Body of pancreas (tissue), 4 donors: ENCODE data around the gene CFHR1. TPM values are rescaled to one million over a fixed set of nuclear protein-coding genes. Genes with fewer than 3 reads are reported as not detected.

ENCODE experiments used
- ATAC-seq: fragments of 150-250 bp; one replicate; pipeline ENCODE4 v1.9.1; 2016
- DNase-seq, 4 donors: peaks; one replicate each; pipeline ENCODE4 v3.0.0-alpha.2; 2019
- H3K27ac ChIP-seq, 4 donors: fragments of 200-600 bp; sonication (generic); 1 replicate in 3 of 4; 2 replicates in 1 of 4; pipeline versions ENCODE4 v1.5.1 to v1.6.1; 2016 to 2019; ENCODE audit warnings: mild to moderate bottlenecking in 1 of 4, mixed read lengths in 1 of 4, moderate library complexity in 1 of 4
- H3K27me3 ChIP-seq, 2 donors: fragments of 200-600 bp; sonication (generic); one replicate each; pipeline ENCODE4 v1.6.0; 2016; ENCODE audit warnings: mild to moderate bottlenecking in 1 of 2
- H3K36me3 ChIP-seq, 2 donors: fragments of 200-600 bp; sonication (generic); replicated peaks in 1 of 2; 2 replicates each; pipeline ENCODE4 v1.5.1; 2016; ENCODE audit warnings: low read depth in 2 of 2; ENCODE audit not compliant: insufficient read depth in 1 of 2
- H3K4me1 ChIP-seq: fragments of 200-600 bp; sonication (generic); one replicate; pipeline ENCODE4 v1.6.0; 2016
- H3K4me3 ChIP-seq, 2 donors: fragments of 200-600 bp; sonication (generic); 1 replicate in 1 of 2; 2 replicates in 1 of 2; pipeline ENCODE4 v1.5.1; 2016 to 2019
- H3K9me3 ChIP-seq, 3 donors: fragments of 200-600 bp; sonication (generic); 1 replicate in 2 of 3; 2 replicates in 1 of 3; pipeline ENCODE4 v1.5.1; 2016
- POLR2A ChIP-seq, 3 donors: fragments of 450-650 bp; IDR thresholded peaks; one replicate each; pipeline ENCODE4 v1.6.1; 2016; ENCODE audit warnings: antibody characterized with exemption in 3 of 3, mild to moderate bottlenecking in 2 of 3
- WGBS, 2 donors: methylation state at CpG; one replicate each; pipeline ENCODE4 v1.1.5; 2017; 5-methylcytosine and 5-hydroxymethylcytosine counted together
- intact Hi-C: fragments of 100-400 bp; cut with DNase I; formaldehyde crosslinking; loops from one replicate; pipeline ENCODE4 v1.15.1; 2023
- total RNA-seq, 2 donors: library from RNA; depleted of rRNA; stranded (reverse); fragments of >200 nt; gene quantifications; one replicate each; pipeline ENCODE4 v1.1.0, GENCODE V29; 2016
- TF ChIP-seq, protein P1 (sequence below), 7 experiments: fragments of 450-650 bp in 4 of 7; fragments of 200-600 bp in 3 of 7; sonication (generic) in 3 of 7; IDR thresholded peaks; one replicate each; pipeline ENCODE4 v1.5.1; 2016 to 2019; ENCODE audit warnings: antibody characterized with exemption in 7 of 7

Gene CFHR1
- total RNA-seq, 2 donors from 2014 or later, result not detected

DNA sequence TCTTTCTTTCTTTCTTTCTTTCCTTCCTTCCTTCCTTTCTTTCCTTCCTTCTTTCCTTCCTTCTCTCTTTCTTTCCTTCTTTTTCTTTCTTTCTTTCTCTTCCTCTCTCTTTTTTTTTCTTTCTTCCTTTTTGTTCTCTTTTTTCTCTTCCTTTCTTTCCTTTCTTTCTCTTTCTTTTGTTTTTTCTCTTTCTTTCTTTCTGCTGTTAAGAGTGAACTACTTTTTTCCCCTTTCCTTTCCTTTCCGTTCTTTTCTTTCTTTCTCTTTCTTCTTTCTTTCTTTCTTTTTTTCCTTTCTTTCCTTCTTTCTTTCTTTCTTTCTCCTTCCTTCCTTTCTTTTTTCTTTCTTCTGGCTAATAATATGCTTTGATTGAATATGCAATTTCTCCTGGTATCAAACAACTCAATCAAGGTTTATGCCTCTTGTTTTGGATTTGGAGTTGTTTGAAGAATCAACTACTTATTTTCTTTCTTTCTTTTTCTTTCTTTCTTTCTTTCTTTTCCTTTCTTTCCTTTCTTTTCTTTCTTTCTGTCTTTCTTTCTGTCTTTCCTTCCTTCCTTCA, 40.9 kb downstream of the CFHR1 start:
- intact Hi-C loops, result no loop called here
- Histone ChIP-seq H3K36me3 (no peaks in the 10 kb centered on the region), H3K27ac (no peak overlapping the region), H3K4me1 (no peaks in the 10 kb centered on the region), H3K4me3 (no peak overlapping the region), H3K27me3 (no peaks in the 10 kb centered on the region), H3K9me3 (no peaks in the 10 kb centered on the region)
- ATAC-seq, result no peak
- no peak for TF ChIP-seq POLR2A (IDR thresholded peaks at IDR 0.05)
- 84 to 100% methylated on average over 1 of the region's 1 CpG for WGBS, 2 donors
- DNase-seq, result no peak

DNA sequence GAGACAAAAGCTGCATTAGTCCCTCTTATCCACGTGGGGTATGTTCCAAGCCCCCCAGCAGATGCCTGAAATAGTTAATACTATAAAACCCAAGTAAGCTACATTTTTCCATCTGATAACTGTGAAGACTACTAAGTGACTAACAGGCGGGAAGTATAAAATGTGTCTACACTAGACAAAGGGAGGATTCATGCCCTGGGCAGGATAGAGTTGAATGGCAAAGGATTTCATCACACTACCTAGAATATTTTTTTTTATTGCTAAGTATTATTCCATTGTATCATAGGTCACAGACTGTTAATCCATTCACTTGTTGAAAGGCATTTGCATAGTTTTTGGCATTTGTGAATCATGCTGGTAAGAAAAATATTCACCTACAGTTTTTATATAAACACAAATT, 41.9 kb downstream of the CFHR1 start:
- Histone ChIP-seq H3K9me3 (no peaks in the 10 kb centered on the region), H3K4me3 (no peak overlapping the region), H3K27ac (no peak overlapping the region), H3K27me3 (no peaks in the 10 kb centered on the region), H3K4me1 (no peaks in the 10 kb centered on the region), H3K36me3 (no peaks in the 10 kb centered on the region)
- ATAC-seq (no peak), DNase-seq (no peak)
- intact Hi-C loops, result no loop called here
- 20 to 27% methylated on average over 2 of the region's 2 CpGs for WGBS, 2 donors
- TF ChIP-seq POLR2A (IDR thresholded peaks at IDR 0.05), result no peak
- TF ChIP-seq, protein P1, sequence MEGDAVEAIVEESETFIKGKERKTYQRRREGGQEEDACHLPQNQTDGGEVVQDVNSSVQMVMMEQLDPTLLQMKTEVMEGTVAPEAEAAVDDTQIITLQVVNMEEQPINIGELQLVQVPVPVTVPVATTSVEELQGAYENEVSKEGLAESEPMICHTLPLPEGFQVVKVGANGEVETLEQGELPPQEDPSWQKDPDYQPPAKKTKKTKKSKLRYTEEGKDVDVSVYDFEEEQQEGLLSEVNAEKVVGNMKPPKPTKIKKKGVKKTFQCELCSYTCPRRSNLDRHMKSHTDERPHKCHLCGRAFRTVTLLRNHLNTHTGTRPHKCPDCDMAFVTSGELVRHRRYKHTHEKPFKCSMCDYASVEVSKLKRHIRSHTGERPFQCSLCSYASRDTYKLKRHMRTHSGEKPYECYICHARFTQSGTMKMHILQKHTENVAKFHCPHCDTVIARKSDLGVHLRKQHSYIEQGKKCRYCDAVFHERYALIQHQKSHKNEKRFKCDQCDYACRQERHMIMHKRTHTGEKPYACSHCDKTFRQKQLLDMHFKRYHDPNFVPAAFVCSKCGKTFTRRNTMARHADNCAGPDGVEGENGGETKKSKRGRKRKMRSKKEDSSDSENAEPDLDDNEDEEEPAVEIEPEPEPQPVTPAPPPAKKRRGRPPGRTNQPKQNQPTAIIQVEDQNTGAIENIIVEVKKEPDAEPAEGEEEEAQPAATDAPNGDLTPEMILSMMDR (IDR thresholded peaks at IDR 0.05), result no peak

DNA sequence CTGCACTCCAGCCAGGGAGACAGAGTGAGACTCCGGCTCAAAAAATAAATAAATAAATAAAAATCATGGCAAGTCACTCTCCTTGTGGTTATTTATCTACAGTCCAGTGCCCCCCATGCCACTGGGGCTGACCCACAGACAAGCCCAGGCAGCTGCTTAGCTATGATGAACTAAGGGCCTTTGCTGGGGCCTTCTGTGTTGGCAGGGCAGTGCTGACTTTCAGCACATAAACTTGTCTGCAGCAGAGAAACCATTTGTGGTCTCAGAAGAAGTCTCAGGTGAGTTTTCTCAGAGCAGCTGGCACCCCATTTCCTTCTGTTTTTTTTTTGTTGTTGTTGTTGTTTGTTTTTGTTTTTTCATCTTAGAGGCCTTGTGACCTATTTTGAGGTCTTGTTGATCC, 47.4 kb downstream of the CFHR1 start:
- no peaks in the 10 kb centered on the region for H3K9me3 ChIP-seq
- WGBS, 2 donors, result 88 to 100% methylated on average over 1 of the region's 1 CpG
- ATAC-seq, result no peak
- no peak overlapping the region for H3K4me3 ChIP-seq
- H3K4me1 ChIP-seq, result no peaks in the 10 kb centered on the region
- no peak for TF ChIP-seq POLR2A (IDR thresholded peaks at IDR 0.05)
- no peaks in the 10 kb centered on the region for H3K36me3 ChIP-seq
- no peak for DNase-seq
- intact Hi-C loops, result no loop called here
- no peak overlapping the region for H3K27ac ChIP-seq
- H3K27me3 ChIP-seq, result no peaks in the 10 kb centered on the region

DNA sequence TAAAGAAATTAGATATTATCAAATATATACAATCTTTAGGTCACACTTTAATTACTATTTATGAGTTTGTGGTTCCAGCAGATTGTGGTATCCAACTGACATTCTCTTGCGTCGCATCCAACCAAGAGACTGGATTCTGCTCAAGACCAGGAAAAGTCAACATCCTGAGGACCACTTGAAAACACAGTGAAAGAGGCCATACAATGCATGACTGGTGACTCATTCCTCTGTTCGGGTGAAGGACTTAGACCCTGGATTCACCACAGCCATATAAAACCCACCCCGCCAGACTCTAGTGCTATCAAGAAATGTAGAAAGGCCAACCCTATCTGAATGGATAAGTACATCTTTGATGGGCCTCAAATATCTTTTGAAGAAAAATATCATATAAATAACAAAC, 53.9 kb downstream of the CFHR1 start:
- H3K9me3 ChIP-seq, result no peaks in the 10 kb centered on the region
- 83 to 85% methylated on average over 4 of the region's 4 CpGs for WGBS, 2 donors
- H3K36me3 ChIP-seq, result no peaks in the 10 kb centered on the region
- DNase-seq (no peak), ATAC-seq (no peak)
- TF ChIP-seq, protein P1 (IDR thresholded peaks at IDR 0.05), result no peak
- TF ChIP-seq POLR2A (IDR thresholded peaks at IDR 0.05), result no peak
- H3K27ac ChIP-seq, result no peak overlapping the region
- no peaks in the 10 kb centered on the region for H3K27me3 ChIP-seq
- no peak overlapping the region for H3K4me3 ChIP-seq
- no peaks in the 10 kb centered on the region for H3K4me1 ChIP-seq
- intact Hi-C loops, result no loop called here

DNA sequence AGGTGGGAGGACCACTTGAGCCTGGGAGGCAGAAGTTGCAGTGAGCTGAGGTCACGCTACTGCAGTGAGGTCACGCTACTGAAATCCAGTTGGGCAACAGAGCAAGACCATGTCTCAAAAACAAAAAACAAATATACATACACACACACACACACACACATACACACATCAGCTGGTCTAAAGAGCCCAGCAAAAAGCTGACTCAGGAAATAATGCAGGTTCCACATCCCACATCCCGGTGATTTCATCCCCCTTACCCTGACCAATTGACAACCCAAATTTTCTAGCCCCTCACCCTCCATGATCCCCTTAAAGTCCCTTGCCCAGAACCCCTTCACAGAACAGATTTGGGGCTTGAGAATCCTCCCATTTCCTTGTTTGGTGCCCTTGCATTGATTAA, 56.4 kb downstream of the CFHR1 start:
- WGBS, 2 donors, result 85 to 99% methylated on average over 3 of the region's 3 CpGs
- Histone ChIP-seq H3K27me3 (no peaks in the 10 kb centered on the region), H3K36me3 (no peaks in the 10 kb centered on the region), H3K4me1 (no peaks in the 10 kb centered on the region), H3K27ac (no peak overlapping the region), H3K4me3 (no peak overlapping the region), H3K9me3 (no peaks in the 10 kb centered on the region)
- no peak for DNase-seq
- no peak for ATAC-seq
- TF ChIP-seq POLR2A (IDR thresholded peaks at IDR 0.05), result no peak
- TF ChIP-seq, protein P1 (IDR thresholded peaks at IDR 0.05), result no peak
- intact Hi-C loops, result no loop called here

DNA sequence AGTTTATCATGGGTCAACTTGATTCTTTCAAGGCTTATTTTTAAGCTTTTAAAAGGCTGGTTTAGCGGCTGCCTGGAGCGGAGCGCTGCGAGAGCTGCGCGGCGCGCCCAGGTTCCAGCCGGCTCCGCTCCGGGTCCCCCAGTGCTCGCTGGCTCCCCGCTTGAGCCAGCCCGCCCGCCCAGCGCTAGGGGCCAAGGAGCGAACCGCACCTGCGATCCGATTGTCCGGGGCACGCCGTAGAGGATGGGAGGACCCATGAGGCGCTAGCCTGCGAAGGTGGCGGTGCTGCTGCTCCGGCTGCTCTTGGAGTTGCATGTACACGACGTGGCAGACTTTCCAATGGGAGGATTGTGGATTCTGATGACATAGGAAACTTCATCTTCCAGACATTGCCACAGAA, 58.4 kb downstream of the CFHR1 start:
- Histone ChIP-seq H3K27me3 (no peaks in the 10 kb centered on the region), H3K4me1 (no peaks in the 10 kb centered on the region), H3K36me3 (no peaks in the 10 kb centered on the region), H3K9me3 (no peaks in the 10 kb centered on the region), H3K4me3 (no peak overlapping the region), H3K27ac (no peak overlapping the region)
- 3 to 4% methylated on average over 18 to 29 of the region's 29 CpGs for WGBS, 2 donors
- intact Hi-C loops, result no loop called here
- no peak for DNase-seq
- no peak for ATAC-seq
- TF ChIP-seq POLR2A (IDR thresholded peaks at IDR 0.05), result no peak
- TF ChIP-seq, protein P1 (IDR thresholded peaks at IDR 0.05), result no peak
